A549 treated with AZD9567 at 1 μM for 4 hours (cell line): ENCODE measurements around the gene DACT2. TPM values are rescaled to one million over a fixed set of nuclear protein-coding genes. Genes with fewer than 3 reads are reported as not detected.

ENCODE experiments used
- total RNA-seq: library from RNA; stranded (reverse); fragments of 200-300 nt; extraction: Qiagen RNA extraction; gene quantifications from 5 replicates; pipeline ENCODE4 v1.2.3, GENCODE V29; 2022; ENCODE audit not compliant: insufficient read depth

Gene DACT2
- total RNA-seq: 0.05 to 1.3 TPM (median 0.08 TPM) in 5 replicates

GRCh38 chr6:168319279-168320111, at the start of gene DACT2:
DACT2 (minus strand) TSS chr6:168319777; CDS start chr6:168319633, 144 bp downstream.

Other genes starting within 250 kb of the DACT2 start
- gene FRMD1, start 240.6 kb downstream of the DACT2 start, total RNA-seq: 0.02 to 0.07 TPM (median 0.03 TPM) in 4 of 5 replicates, not detected in the other
- gene SMOC2, start 121.4 kb upstream of the DACT2 start, total RNA-seq: 0.03 to 0.08 TPM (median 0.03 TPM) in 3 of 5 replicates, not detected in the others